Activated CD8-positive, alpha-beta memory T cell treated with anti-CD3 and anti-CD28 coated beads, Interleukin-2, amount 50 U/mL, for 1 hour (primary cell): Measurements from ENCODE around the gene GFI1B.
"Not testable (repeated sequence)": the region's sequence is repeated elsewhere in the genome, so short reads cannot be mapped to it uniquely, and the experiment has no call there.

Experiments
- DNase-seq: peaks from one replicate; pipeline ENCODE4 v3.0.0-alpha.2; 2020; ENCODE audit errors: extremely low read depth

GFI1B gene

DNA sequence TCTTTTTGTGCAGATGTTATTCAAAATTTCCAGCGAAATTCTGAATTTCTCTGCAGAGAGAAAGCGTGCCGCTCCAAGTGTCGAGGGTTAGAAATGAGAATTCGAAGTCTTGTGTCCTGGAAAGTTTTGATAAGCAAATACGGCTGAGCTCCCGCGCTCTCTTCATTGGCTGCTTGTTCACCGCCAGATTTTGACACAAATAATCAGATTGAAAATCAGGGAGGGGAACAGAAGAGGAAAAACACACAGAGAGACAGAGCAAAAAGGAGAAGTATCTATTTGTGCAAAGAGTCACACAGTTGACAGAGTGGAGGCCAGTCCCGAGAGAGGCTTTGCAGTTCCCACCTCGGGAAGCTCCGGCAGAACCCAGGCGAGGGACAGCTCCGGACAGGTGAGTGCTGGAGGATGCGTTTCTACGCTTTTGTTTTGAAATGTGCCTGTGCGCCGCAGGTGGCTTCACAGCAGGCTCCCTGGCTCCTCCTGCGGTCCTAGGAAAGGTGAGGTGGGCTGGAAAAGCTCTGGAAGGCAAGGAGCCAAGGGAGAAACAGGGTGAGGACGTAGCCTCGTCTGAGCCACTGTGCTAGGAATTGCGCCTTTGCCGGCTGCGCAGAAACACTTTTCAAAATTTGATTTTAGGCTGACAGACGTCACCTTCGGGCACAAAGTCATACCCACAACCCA is at the start of gene GFI1B:
GFI1B (plus strand) TSS at position 244 of the 681 bp plus-strand sequence. CDS start 7,985 bp downstream, outside the sequence.
- DNase-seq, result no peak

- DNase-seq, result no peak
Measured at GRCh38 chr9:132931178-132931735, 47.2 kb upstream of the GFI1B start.

DNA sequence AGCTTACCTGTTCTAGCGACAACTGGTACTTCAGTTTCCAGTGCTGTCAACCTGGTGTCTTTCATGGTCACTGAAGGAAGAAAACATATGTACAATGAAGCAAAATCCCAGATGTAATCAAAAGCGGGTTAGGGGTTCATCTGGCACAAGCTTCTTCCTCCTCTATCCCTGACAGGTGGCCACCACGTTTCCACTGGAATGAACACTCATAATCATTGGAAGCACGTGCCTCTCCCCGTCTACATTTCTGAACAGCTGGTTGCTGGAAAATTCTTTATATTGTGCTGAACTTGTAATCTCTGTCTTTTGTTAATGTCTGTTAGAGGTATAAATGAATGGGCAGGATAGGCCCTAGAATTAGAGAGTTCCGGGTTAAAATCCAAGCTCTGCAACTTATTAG is 43.5 kb upstream of the GFI1B start:
- no peak for DNase-seq

- no peak for DNase-seq
Measured at GRCh38 chr9:132937463-132937901, 41.0 kb upstream of the GFI1B start.

GRCh38 chr9:132939169-132939568 is 39.3 kb upstream of the GFI1B start:
- no peak for DNase-seq

GRCh38 chr9:132942541-132943182 is 35.8 kb upstream of the GFI1B start:
- no peak for DNase-seq

DNA sequence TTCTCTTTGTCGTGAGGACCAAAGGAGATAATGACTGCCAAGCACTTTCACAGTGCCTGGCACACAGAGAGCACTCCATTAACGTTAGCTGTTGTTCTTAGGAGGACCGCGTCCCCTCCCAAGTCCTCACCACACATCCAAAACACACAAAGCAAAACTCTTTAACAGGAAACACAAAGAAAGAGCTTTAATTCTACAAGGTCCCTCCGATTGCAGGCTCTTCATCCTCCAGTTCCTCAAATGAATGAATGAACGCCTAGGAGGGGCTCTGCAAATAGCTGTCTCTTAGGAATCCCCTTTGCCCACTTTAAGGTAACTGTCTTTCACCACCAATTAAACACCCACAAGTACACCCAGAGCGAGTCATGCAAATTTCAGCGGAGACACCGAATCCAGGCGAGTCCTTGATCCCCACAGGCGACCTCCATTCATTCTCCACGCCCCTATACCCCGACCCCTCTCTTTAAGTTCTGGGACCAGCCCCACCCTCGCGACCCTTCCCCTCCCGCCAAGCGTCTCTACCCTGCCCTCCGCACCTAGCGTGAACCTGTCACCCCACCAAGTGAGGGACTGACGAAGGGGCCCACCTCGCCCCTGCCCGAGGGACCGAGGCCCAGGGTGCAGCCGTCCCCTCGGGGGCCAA is 34.7 kb upstream of the GFI1B start:
- no peak for DNase-seq

DNA sequence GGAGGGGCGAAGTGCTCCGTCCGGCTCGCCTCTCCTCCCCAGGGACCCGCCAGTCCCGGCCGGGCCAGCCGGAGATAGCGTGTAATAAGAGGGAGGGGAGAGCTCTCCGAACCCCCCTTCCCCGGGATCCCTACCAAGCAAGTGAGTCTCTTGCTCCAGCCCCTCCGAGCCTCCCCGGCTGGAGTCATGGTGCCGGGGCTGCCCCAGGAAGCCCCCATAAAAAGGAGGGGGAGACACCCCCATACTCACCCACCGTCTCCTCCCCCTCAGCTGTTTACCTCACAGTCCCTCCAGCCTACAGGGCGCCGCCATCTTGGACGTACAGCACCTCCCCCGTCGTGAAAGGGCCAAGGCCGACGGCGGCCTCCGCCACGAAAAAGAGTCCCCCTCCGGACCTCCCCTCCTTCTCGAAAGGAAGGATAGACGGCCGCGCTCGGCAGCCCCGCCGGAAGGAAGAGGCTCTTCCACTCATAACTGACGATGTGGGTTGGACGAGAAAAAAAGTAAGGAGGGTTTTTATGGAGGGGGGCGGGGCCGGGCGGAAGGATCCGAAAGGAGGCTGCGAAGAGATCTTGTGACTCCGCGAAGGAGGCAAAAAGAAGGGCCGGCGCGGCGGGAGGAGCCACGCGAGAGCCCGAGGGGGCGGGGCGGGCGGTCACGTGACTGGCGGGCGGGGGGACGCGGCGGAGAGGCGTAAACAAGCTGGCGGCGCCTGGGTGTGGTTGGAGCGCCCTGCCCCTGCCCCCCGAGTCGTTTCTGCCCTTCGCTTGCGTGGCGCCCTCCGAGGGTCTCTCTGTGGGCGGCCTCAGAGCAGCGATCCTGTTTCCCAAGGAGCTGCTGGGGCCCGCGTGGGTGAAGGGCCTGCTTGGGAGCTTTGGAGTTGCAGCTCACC is 34.0 kb upstream of the GFI1B start, which contains the start of gene TSC1:
TSC1 (minus strand) TSS at position 323 of the 892 bp plus-strand sequence. CDS start 15,744 bp downstream, outside the sequence.
- peak; percentile 91 for DNase-seq

- no peak for DNase-seq
Measured at GRCh38 chr9:132945186-132946130, 33.0 kb upstream of the GFI1B start.

GRCh38 chr9:132946211-132946610 is 32.3 kb upstream of the GFI1B start:
- DNase-seq, result no peak

DNA sequence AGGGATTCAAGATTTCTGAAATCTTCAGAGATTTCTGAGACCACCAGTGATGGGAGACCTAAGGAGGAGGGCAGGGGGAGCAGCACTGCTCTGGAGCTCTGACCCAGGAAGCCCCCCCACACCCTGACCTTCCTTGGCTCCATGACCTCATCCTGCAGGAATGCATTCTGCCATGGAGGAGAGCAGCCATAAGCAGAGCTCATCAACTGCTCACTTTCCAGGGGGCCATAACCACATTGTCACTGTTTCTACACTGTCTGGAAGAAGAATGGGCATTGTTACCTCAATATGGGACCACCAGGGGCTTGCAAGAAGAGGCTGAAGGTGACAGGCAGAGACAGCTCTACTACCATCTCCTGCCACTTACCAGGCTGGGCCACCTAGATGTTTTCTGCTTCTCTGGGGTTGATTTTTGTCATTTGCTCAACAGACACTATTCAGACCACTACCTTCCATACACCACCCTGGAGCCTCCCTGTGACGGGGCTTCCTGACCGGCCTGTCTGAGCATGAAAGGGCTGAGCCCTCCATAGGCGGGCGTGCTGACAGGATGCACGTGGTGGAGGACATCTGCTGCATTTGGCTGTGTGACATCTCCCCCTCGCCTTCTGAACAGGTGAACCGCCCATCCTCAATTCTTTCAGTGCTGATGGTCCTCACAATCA is 31.7 kb upstream of the GFI1B start:
- no peak for DNase-seq

DNA sequence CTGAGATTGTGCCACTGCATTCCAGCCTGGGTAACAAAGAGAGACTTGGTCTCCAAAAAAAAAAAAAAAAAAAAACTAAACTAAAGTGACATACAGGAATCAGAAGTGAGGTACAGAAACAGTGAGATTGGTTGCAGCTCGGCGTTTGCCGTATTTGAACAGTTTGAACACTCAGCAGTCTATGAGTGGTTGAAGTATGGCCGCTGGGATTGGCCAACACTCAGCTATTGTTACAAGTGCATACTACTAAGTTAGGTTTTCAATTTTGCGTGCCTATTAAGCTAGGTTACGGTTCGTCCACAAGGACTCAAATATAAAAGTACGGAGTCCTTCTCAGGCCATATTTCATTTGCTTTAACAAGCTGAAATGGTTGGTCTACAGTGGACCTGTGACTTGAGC is 30.7 kb upstream of the GFI1B start:
- DNase-seq, result no peak

DNA sequence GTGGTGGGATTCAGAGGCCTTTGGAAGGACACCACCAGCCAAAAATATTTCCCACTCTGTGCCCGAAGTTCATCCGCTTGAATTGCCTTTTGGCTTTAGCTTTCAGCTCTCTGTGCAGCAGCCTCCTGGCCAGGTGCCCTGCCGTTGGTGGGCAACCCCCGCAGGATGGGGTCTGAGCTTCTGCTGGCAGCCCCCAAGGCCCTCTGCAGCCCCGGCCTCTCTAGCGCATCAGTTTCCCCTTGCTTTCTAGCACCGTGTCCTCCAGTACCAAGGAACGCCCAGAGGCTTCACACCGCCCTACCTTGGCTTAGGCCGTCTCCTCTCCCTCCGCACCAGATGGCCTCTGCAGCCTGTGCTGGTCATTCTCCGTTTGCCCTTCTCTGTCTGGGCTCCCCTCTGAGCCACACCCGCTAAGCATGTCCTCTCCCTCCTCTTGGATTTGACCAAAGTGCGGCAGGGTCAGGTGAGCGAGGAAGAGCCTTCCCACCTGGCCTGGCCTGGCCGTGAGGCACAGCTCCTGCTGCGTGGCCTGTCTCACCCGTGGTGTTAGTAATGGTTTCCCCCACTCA is 29.9 kb upstream of the GFI1B start:
- no peak for DNase-seq

DNA sequence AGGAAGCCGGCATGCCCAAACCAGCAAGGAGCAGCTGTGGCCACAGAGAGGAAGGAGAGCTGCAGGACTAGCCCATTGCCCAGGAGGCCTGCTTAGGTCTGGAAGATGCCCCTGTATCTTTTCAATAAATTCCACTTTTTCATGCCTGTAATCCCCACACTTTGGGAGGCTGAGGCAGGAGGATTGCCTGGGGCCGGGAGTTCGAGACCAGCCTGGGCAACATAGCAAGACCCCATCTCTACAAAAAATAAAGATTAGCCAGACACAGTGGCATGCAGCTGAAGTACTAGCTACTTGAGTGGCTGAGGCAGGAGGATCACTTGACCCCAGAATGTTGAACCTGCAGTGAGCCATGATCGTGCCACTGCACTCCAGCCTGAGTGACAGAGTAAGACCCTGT is 28.8 kb upstream of the GFI1B start:
- DNase-seq, result no peak

DNA sequence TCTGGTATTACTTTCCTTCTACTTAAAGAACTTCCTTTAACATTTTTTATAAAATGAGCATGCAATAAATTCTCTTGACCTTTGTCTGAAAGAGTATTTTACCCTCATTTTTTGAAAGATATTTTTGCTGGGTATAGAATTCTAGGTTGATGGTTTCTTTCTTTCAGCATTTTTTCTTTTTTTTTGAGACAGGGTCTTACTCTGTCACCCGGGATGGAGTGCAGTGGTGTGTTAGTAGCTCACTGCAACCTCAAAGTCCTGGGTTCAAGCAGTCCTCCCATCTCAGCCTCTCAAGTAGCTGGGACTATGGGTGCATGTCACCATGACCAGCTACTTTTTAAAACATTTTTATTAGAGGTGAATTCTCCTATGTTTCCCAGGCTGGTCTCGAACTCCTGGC is 23.4 kb upstream of the GFI1B start:
- no peak for DNase-seq

- DNase-seq, result no peak
Measured at GRCh38 chr9:132955768-132956167, 22.7 kb upstream of the GFI1B start.

DNA sequence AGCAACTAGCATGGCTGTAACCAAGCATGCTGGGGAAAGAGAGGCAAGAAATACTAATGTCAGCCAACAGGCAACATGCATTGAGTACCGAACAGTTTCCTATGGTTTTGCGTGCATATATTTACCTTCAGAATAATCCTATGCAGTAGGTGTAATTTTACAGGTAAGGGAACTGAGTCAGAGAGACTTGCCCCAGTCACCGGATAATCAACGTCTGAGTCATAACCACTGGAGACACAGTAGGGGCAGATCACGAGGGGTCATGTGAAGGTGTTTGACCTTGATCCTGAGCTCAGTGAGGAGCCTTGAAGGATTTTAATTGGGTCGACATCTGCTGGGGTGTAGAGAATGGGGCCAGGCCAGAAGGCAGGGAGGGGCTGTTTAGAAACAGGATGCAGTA is 20.7 kb upstream of the GFI1B start:
- DNase-seq, result no peak

GRCh38 chr9:132961002-132961401 is 17.5 kb upstream of the GFI1B start:
- no peak for DNase-seq

- DNase-seq, result no peak
Measured at GRCh38 chr9:132965478-132965877, 13.0 kb upstream of the GFI1B start.

DNA sequence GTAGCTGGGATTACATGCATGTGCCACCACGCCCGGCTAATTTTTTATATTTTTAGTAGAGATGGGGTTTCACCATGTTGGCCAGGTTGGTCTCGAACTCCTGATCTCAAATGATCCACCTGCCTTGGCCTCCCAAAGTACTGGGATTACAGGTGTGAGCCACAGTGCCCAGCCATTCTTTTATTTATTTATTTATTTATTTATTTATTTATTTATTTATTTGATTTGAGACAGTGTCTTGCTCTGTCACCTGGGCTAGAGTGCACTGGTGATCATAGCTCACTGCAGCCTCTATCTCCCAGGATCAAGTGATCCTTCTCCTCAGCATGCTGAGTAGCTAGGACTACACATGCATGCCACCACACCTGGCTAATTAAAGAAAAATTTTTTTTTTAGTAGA is 10.6 kb upstream of the GFI1B start:
- DNase-seq, result not testable (repeated sequence)
